K562 (cell line): ENCODE results near the gene VEGFA. TPM values are rescaled to one million over a fixed set of nuclear protein-coding genes. Genes with fewer than 3 reads are reported as not detected.

Experiments used
- CBX3 ChIP-seq, 2 experiments: IDR thresholded peaks; 1 replicate in 1 of 2; 2 replicates in 1 of 2; pipeline ENCODE4 v1.6.1; 2012; ENCODE audit warnings: inconsistent platforms in 2 of 2, low read length in 2 of 2, borderline replicate concordance in 1 of 2, control low read depth in 1 of 2
- CEBPZ ChIP-seq: fragments of 150-350 bp; IDR thresholded peaks from 2 replicates; pipeline ENCODE4 v1.6.1; 2014; ENCODE audit warnings: low read depth, mild to moderate bottlenecking, low read length, borderline replicate concordance
- FOXA1 ChIP-seq: fragments of 450-650 bp; IDR thresholded peaks from 2 replicates; pipeline ENCODE4 v1.6.1; 2016; ENCODE audit warnings: mild to moderate bottlenecking, borderline replicate concordance
- KDM1A ChIP-seq, 2 experiments: fragments of 450-650 bp; IDR thresholded peaks; 2 replicates each; pipeline ENCODE4 v1.6.1; 2016; ENCODE audit warnings: mild to moderate bottlenecking in 2 of 2
- MAFF ChIP-seq: IDR thresholded peaks from 2 replicates; pipeline ENCODE4 v1.6.1; 2012; ENCODE audit warnings: low read length, improper control_type of control experiment
- MED1 ChIP-seq: sonication (generic); formaldehyde crosslinking; IDR thresholded peaks from 2 replicates; pipeline ENCODE4 v1.8.1; 2023; ENCODE audit warnings: missing genetic modification reagents, borderline replicate concordance
- RNF2 ChIP-seq: sonication (generic); IDR thresholded peaks from 2 replicates; pipeline ENCODE4 v1.6.1; 2016
- SMAD3 ChIP-seq: fragments of 450-650 bp; formaldehyde crosslinking; conservative IDR thresholded peaks from 2 replicates; pipeline ENCODE4 v1.4.0; 2020; ENCODE audit warnings: mild to moderate bottlenecking
- TEAD4 ChIP-seq, 2 experiments: sonication (generic) in 1 of 2; formaldehyde crosslinking in 1 of 2; IDR thresholded peaks; 2 replicates each; pipeline versions ENCODE4 v1.6.1 to v1.8.0; 2012 to 2022; ENCODE audit warnings: borderline replicate concordance in 1 of 2, inconsistent platforms in 1 of 2, low read length in 1 of 2, mild to moderate bottlenecking in 1 of 2, missing genetic modification reagents in 1 of 2
- U2AF2 ChIP-seq: fragments of 200-400 bp; formaldehyde crosslinking; optimal IDR thresholded peaks from 2 replicates; pipeline ENCODE3; 2017; ENCODE audit warnings: low read depth, mild to moderate bottlenecking, low read length
- ZNF232 ChIP-seq: sonication (generic); formaldehyde crosslinking; IDR thresholded peaks from 2 replicates; pipeline ENCODE4 v1.8.0; 2022; ENCODE audit warnings: mild to moderate bottlenecking, missing genetic modification reagents
- ZNF3 ChIP-seq: fragments of 250-450 bp; sonication (Bioruptor Pico); IDR thresholded peaks from 2 replicates; pipeline ENCODE4 v1.5.0; 2021; ENCODE audit warnings: mild to moderate bottlenecking, moderate library complexity
- ZNF717 ChIP-seq: fragments of 250-450 bp; sonication (Bioruptor Pico); IDR thresholded peaks from 2 replicates; pipeline ENCODE4 v1.5.0; 2021
- polyA plus RNA-seq, 8 experiments: library from polyadenylated mRNA; depleted of rRNA in 4 of 8; stranded (reverse) in 5 of 8; unstranded in 3 of 8; fragments of >200 nt; fragmentation: Nextera tagmentation in 2 of 8; fragmentation: Illumina TruSeq in 1 of 8; extraction: Ambion mirVana in 2 of 8; extraction: Trizol in 1 of 8; gene quantifications; 2 replicates each; pipeline versions ENCODE4 v1.2.1 to v1.2.3, GENCODE V29; 2011 to 2014; ENCODE audit warnings: inconsistent platforms in 1 of 8, missing spikeins in 1 of 8
- total RNA-seq, 7 experiments: library from RNA; depleted of rRNA in 6 of 7; stranded (reverse); fragments of >200 nt in 6 of 7; fragmentation: Illumina TruSeq in 2 of 7; extraction: Trizol in 2 of 7; gene quantifications; 2 replicates each; pipeline versions ENCODE4 v1.2.1 to v1.2.3, GENCODE V29; 2011 to 2021; ENCODE audit warnings: low replicate concordance in 1 of 7
- TF ChIP-seq, protein P1 (sequence below): fragments of 450-650 bp; IDR thresholded peaks from 2 replicates; pipeline ENCODE4 v1.7.0; 2016; ENCODE audit warnings: borderline replicate concordance
- TF ChIP-seq, protein P2 (sequence below): sonication (generic); formaldehyde crosslinking; IDR thresholded peaks from 2 replicates; pipeline ENCODE4 v1.8.0; 2023; ENCODE audit warnings: mild to moderate bottlenecking, missing genetic modification reagents
- TF ChIP-seq, protein P3 (sequence below): fragments of 450-650 bp; IDR thresholded peaks from 2 replicates; pipeline ENCODE4 v1.7.1; 2018; ENCODE audit warnings: mild to moderate bottlenecking, low read depth; ENCODE audit not compliant: partially characterized antibody

VEGFA gene
- total and polyA plus RNA-seq, 9 of the 15 experiments (the other 6 are each of a cell fraction or from before 2014, with no cell fraction given) = 14.0 to 271 (median 124) TPM

DNA sequence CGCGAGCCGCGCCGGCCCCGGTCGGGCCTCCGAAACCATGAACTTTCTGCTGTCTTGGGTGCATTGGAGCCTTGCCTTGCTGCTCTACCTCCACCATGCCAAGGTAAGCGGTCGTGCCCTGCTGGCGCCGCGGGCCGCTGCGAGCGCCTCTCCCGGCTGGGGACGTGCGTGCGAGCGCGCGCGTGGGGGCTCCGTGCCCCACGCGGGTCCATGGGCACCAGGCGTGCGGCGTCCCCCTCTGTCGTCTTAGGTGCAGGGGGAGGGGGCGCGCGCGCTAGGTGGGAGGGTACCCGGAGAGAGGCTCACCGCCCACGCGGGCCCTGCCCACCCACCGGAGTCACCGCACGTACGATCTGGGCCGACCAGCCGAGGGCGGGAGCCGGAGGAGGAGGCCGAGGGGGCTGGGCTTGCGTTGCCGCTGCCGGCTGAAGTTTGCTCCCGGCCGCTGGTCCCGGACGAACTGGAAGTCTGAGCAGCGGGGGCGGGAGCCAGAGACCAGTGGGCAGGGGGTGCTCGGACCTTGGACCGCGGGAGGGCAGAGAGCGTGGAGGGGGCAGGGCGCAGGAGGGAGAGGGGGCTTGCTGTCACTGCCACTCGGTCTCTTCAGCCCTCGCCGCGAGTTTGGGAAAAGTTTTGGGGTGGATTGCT, 1.3 kb downstream of the VEGFA start (continued):
- TF ChIP-seq ZNF3 (CRISPR knock-in tag) (no peak), SMAD3 (no peak), CEBPZ (no peak), TEAD4 (IDR thresholded peaks at IDR 0.05; ENCODE audit: low read length) (peak; percentile 27; the same call in 1 of the 2 replicates), TEAD4 (CRISPR knock-in tag; IDR thresholded peaks at IDR 0.05; ENCODE audit: borderline replicate concordance) (no peak; the same call in 1 of the 2 replicates), ZNF717 (CRISPR knock-in tag) (no peak), RNF2 (no peak), U2AF2 (no peak), ZNF232 (CRISPR knock-in tag) (no peak; the same call in 1 of the 2 replicates), KDM1A (IDR thresholded peaks at IDR 0.05) (no peak), MAFF (no peak), MED1 (no peak), FOXA1 (no peak), CBX3 (IDR thresholded peaks at IDR 0.05; ENCODE audit: borderline replicate concordance in 1 of 2, low read length in 2 of 2) (no peak)
- TF ChIP-seq, protein P1, sequence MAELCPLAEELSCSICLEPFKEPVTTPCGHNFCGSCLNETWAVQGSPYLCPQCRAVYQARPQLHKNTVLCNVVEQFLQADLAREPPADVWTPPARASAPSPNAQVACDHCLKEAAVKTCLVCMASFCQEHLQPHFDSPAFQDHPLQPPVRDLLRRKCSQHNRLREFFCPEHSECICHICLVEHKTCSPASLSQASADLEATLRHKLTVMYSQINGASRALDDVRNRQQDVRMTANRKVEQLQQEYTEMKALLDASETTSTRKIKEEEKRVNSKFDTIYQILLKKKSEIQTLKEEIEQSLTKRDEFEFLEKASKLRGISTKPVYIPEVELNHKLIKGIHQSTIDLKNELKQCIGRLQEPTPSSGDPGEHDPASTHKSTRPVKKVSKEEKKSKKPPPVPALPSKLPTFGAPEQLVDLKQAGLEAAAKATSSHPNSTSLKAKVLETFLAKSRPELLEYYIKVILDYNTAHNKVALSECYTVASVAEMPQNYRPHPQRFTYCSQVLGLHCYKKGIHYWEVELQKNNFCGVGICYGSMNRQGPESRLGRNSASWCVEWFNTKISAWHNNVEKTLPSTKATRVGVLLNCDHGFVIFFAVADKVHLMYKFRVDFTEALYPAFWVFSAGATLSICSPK = no peak
- TF ChIP-seq, protein P2, sequence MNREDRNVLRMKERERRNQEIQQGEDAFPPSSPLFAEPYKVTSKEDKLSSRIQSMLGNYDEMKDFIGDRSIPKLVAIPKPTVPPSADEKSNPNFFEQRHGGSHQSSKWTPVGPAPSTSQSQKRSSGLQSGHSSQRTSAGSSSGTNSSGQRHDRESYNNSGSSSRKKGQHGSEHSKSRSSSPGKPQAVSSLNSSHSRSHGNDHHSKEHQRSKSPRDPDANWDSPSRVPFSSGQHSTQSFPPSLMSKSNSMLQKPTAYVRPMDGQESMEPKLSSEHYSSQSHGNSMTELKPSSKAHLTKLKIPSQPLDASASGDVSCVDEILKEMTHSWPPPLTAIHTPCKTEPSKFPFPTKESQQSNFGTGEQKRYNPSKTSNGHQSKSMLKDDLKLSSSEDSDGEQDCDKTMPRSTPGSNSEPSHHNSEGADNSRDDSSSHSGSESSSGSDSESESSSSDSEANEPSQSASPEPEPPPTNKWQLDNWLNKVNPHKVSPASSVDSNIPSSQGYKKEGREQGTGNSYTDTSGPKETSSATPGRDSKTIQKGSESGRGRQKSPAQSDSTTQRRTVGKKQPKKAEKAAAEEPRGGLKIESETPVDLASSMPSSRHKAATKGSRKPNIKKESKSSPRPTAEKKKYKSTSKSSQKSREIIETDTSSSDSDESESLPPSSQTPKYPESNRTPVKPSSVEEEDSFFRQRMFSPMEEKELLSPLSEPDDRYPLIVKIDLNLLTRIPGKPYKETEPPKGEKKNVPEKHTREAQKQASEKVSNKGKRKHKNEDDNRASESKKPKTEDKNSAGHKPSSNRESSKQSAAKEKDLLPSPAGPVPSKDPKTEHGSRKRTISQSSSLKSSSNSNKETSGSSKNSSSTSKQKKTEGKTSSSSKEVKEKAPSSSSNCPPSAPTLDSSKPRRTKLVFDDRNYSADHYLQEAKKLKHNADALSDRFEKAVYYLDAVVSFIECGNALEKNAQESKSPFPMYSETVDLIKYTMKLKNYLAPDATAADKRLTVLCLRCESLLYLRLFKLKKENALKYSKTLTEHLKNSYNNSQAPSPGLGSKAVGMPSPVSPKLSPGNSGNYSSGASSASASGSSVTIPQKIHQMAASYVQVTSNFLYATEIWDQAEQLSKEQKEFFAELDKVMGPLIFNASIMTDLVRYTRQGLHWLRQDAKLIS (CRISPR knock-in tag) = peak; percentile 59; the same call in 1 of the 2 replicates
- TF ChIP-seq, protein P3, sequence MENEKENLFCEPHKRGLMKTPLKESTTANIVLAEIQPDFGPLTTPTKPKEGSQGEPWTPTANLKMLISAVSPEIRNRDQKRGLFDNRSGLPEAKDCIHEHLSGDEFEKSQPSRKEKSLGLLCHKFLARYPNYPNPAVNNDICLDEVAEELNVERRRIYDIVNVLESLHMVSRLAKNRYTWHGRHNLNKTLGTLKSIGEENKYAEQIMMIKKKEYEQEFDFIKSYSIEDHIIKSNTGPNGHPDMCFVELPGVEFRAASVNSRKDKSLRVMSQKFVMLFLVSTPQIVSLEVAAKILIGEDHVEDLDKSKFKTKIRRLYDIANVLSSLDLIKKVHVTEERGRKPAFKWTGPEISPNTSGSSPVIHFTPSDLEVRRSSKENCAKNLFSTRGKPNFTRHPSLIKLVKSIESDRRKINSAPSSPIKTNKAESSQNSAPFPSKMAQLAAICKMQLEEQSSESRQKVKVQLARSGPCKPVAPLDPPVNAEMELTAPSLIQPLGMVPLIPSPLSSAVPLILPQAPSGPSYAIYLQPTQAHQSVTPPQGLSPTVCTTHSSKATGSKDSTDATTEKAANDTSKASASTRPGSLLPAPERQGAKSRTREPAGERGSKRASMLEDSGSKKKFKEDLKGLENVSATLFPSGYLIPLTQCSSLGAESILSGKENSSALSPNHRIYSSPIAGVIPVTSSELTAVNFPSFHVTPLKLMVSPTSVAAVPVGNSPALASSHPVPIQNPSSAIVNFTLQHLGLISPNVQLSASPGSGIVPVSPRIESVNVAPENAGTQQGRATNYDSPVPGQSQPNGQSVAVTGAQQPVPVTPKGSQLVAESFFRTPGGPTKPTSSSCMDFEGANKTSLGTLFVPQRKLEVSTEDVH = no peak
